ENCODE data around the gene RGMA. TPM values are rescaled to one million over a fixed set of nuclear protein-coding genes. Genes with fewer than 3 reads are reported as not detected.

The RGMA gene
- total RNA-seq, 4 donors from 2014 or later: 5.6 to 12.8 (median 8.5) TPM

DNA sequence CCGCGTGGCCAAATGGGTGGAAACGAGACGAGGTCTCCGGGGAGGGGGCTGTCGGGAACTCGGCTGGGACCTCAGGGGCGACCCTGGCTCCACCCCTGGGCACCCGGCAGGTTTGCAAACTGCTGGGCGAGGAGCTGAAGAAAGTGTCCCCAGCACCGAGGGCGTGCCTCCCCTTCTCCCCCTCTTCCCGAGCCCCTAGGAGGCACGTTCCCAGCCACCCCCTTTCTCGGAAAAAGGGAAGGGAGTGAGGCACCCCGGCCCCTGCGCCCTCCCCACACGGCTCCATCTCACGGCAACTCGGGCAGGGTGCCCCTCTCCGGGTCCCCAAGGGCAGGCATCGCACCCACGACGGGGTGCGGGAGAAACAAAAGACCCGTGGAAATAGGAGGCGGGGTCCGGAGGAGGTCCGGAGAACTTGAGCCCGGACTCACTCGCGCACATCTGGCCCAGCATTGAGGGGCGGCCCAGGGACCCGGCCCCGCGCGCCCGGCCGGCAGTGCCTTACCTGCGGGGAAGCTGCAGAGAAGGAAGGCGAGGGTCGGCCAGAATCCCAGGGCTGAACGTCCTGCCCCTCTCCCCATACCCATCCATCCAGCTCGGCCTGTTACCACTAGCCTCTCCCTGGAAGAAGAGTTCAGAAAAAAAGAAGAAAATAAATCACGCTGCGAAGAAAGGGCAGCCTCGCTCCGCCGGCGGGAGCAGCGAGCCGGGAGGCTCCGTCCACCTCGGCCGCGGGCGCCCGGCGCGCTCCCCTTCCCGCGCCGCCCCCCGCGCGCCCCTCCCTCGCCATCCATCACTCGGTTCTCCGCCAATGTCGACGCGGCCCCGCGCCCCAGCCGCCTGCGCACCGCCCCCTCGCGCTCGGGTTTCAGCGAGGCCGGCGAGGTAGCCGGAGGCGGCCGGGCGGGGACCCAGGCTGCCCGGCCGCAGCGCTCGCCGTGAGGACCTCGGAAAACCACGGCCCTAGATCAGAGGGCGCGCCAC is 16.3 kb downstream of the RGMA start:
- ATAC-seq (ENCODE audit: low FRiP score): peak; percentile 82

DNA sequence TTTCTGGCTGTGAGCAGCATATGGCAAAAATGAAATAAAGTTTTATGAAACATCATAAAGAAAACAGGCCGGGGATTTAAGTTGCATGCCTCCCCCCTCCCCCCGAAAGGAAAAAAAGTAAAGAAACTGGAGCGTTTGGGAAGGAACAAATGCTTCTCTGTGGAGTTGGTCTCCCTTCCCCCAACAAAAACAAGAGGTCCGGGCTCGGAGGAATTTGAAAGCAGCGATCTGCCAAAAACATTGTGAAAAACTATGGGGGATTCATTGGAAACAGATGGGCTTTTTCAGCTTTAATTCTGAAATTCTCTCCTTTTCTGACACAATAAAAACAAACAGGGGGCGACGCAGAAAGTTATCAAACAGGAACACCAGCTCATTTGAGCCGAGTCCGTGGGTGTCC is 17.0 kb downstream of the RGMA start:
- TF ChIP-seq, protein P1, sequence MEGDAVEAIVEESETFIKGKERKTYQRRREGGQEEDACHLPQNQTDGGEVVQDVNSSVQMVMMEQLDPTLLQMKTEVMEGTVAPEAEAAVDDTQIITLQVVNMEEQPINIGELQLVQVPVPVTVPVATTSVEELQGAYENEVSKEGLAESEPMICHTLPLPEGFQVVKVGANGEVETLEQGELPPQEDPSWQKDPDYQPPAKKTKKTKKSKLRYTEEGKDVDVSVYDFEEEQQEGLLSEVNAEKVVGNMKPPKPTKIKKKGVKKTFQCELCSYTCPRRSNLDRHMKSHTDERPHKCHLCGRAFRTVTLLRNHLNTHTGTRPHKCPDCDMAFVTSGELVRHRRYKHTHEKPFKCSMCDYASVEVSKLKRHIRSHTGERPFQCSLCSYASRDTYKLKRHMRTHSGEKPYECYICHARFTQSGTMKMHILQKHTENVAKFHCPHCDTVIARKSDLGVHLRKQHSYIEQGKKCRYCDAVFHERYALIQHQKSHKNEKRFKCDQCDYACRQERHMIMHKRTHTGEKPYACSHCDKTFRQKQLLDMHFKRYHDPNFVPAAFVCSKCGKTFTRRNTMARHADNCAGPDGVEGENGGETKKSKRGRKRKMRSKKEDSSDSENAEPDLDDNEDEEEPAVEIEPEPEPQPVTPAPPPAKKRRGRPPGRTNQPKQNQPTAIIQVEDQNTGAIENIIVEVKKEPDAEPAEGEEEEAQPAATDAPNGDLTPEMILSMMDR (IDR thresholded peaks at IDR 0.05): no peak
- no peak for ATAC-seq (ENCODE audit: low FRiP score)
- DNase-seq (ENCODE audit: low spot score): no peak

More for the DNA sequence above, 16.3 kb downstream of the RGMA start:
- TF ChIP-seq, protein P1 (IDR thresholded peaks at IDR 0.05): no peak
- no peak for DNase-seq (ENCODE audit: low spot score)

DNA sequence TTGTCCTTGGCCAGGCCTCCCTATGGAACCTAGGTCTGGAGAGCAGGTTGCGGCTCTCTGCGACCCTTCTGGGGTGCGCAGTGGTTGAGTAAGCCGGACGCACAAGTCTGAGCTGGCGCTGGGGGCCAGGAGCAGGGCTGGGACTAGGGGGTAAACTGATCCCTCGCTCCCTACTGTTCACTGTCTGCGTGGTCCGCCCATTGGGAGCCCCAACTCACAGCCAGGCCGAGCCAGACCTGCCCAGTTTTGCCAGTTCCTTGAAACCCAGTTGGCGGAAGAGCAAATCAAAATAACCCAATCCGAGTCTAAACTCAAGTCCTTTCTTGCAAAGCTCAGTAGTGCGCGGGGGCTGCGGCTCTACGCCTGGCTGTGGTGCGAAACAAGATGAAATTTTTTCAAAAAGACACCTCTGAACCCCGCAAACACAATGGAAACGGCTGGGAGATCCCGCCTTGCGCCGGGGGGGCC is 17.5 kb downstream of the RGMA start:
- ATAC-seq (ENCODE audit: low FRiP score): no peak
- no peak for DNase-seq (ENCODE audit: low spot score)

DNA sequence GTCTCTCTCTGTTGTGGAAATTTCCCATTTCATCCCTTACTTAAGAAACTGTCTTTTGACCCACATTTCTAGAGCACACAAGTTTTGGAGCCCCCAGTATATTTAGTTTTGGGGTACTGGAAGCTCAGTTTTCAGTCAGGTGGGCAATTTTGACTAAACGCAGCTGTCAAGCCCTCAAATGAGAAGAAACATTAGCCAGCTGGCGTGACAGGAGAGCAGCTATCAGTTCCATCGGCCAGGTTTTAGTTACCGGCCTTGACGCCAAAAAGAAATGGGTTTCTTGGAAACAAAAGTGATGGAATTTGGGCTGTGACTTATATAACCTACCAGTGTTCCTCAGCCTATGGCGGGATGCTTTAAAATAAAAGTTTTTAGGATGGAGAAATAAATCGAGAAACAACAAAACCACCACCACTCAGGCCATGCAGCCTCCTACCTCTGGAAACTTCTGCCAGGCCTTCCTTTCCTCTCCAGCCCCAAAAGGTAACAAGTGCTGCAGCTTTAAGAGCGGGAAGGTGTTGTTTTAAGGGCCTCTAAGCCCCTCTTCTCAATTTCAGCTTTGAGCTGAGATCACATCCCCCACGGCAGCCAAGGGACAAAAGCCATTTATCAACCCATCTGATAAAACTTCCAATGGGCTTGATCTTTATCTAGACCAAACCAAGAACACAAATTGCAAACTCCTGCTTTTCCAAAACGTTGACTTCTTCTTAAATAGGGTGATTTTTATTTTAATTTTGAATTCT is 18.3 kb downstream of the RGMA start:
- ATAC-seq (ENCODE audit: low FRiP score): no peak
- no peak for DNase-seq (ENCODE audit: low spot score)
- TF ChIP-seq, protein P1 (IDR thresholded peaks at IDR 0.05): no peak

More for the DNA sequence above, 17.5 kb downstream of the RGMA start:
- TF ChIP-seq, protein P1 (IDR thresholded peaks at IDR 0.05): no peak

DNA sequence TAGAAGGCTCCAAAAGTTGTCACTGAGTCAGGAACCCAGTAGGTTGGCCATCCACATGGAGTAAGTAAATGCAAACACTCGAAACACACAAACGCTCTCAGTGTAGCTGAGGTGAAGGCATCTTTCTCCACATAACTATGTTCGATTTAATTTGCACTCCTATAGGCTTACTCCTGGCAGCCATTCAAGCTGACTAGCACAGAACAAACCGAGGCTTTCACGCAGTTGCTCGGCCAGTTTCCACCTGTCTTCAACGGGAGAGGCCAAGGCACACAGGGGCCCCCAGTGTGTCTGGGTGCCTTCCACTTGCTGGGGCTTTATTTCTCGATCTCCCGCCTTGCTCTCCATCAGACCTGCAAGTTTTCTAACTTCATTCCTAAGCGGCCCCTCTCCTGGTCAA is 18.9 kb downstream of the RGMA start:
- TF ChIP-seq, protein P1 (IDR thresholded peaks at IDR 0.05): no peak
- no peak for ATAC-seq (ENCODE audit: low FRiP score)
- no peak for DNase-seq (ENCODE audit: low spot score)

DNA sequence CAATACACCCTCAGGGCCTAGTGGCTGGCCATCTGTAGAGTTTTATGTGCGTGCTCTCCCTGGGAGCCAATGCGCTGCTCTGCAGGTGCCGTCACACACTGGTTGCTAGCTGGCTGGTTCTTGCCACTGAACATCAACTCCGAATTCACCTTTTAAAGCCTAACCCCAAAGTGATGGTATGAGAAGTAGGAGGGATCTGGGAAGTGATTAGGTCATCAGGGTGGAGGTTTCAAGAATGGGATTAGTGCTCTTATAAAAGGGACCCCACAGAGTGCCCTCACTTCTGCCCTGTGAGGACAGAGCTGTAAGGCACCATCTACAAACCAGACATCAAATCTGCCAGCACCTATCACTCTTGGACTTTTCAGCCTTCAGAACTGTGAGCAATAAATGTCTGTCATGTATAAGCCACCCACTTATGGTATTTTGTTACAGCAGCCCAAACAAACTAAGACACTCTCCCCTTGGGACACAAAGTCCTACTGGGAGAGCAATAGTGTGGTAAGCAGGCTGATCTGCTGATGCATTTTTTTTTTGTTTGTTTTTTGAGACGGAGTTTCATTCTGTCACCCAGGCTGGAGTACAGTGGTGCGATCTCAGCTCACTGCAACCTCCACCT is 20.3 kb downstream of the RGMA start:
- TF ChIP-seq, protein P1 (IDR thresholded peaks at IDR 0.05): no peak
- DNase-seq (ENCODE audit: low spot score): no peak
- ATAC-seq (ENCODE audit: low FRiP score): no peak
